Measurements from ENCODE around the gene TSEN15.

TSEN15 gene

GRCh38 chr1:184065559-184065958, 14.0 kb downstream of the TSEN15 start:
- no peak for DNase-seq
- H3K36me3 ChIP-seq (ENCODE audit: control insufficient read depth, insufficient read depth, low read length): peaks cover 3% of the 10 kb centered on the region
- no peaks in the 10 kb centered on the region for H3K9me3 ChIP-seq (ENCODE audit: control insufficient read depth, low read length)
- no peaks in the 10 kb centered on the region for H3K27me3 ChIP-seq (replicated peaks; ENCODE audit: control insufficient read depth, insufficient read depth, low read length, poor library complexity, severe bottlenecking)
- H3K27ac ChIP-seq (ENCODE audit: insufficient read depth, low read length, poor library complexity, severe bottlenecking): no peak overlapping the region
- H3K4me1 ChIP-seq (ENCODE audit: control insufficient read depth, insufficient read depth, low read length, poor library complexity, severe bottlenecking): no peaks in the 10 kb centered on the region
- H3K4me3 ChIP-seq (ENCODE audit: insufficient read depth, low read depth, low read length, poor library complexity, severe bottlenecking): no peak overlapping the region

DNA sequence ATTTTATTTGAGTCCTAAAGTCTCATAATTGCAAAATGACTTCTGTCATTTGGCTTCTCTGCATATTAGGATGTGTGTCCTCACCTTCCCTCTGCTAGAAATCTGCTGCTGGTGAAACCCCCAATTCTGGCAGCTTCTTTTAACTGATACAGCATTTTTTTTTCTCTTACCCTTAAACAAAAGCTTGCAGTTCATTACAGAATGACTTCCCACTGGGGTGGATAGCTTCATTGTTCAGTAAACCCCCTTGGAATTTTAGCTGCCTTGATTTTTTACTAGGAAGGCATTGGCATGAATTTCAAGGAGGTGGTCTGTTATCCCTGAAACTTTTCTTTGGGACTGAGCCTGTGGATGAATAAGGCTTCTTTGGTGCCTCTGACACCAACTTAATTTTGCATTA, 16.8 kb downstream of the TSEN15 start:
- Histone ChIP-seq H3K4me3 (ENCODE audit: insufficient read depth, low read depth, low read length, poor library complexity, severe bottlenecking) (no peak overlapping the region), H3K27me3 (replicated peaks; ENCODE audit: control insufficient read depth, insufficient read depth, low read length, poor library complexity, severe bottlenecking) (no peaks in the 10 kb centered on the region), H3K4me1 (ENCODE audit: control insufficient read depth, insufficient read depth, low read length, poor library complexity, severe bottlenecking) (no peaks in the 10 kb centered on the region), H3K36me3 (ENCODE audit: control insufficient read depth, insufficient read depth, low read length) (peaks cover 10% of the 10 kb centered on the region), H3K27ac (ENCODE audit: insufficient read depth, low read length, poor library complexity, severe bottlenecking) (no peak overlapping the region), H3K9me3 (ENCODE audit: control insufficient read depth, low read length) (no peaks in the 10 kb centered on the region)
- no peak for DNase-seq

- H3K36me3 ChIP-seq (ENCODE audit: control insufficient read depth, insufficient read depth, low read length): peaks cover 10% of the 10 kb centered on the region
- DNase-seq: no peak
- no peaks in the 10 kb centered on the region for H3K4me1 ChIP-seq (ENCODE audit: control insufficient read depth, insufficient read depth, low read length, poor library complexity, severe bottlenecking)
- no peaks in the 10 kb centered on the region for H3K27me3 ChIP-seq (replicated peaks; ENCODE audit: control insufficient read depth, insufficient read depth, low read length, poor library complexity, severe bottlenecking)
- no peaks in the 10 kb centered on the region for H3K9me3 ChIP-seq (ENCODE audit: control insufficient read depth, low read length)
- no peak overlapping the region for H3K27ac ChIP-seq (ENCODE audit: insufficient read depth, low read length, poor library complexity, severe bottlenecking)
- H3K4me3 ChIP-seq (ENCODE audit: insufficient read depth, low read depth, low read length, poor library complexity, severe bottlenecking): no peak overlapping the region
Measured at GRCh38 chr1:184069675-184070074, 18.1 kb downstream of the TSEN15 start.

- DNase-seq: no peak
- no peak overlapping the region for H3K4me3 ChIP-seq (ENCODE audit: insufficient read depth, low read depth, low read length, poor library complexity, severe bottlenecking)
Measured at GRCh38 chr1:184072376-184072775, 20.8 kb downstream of the TSEN15 start.

GRCh38 chr1:184074383-184074782, 22.9 kb downstream of the TSEN15 start:
- Histone ChIP-seq H3K4me3 (ENCODE audit: insufficient read depth, low read depth, low read length, poor library complexity, severe bottlenecking) (no peak overlapping the region), H3K36me3 (ENCODE audit: control insufficient read depth, insufficient read depth, low read length) (peaks cover 7% of the 10 kb centered on the region), H3K27ac (ENCODE audit: insufficient read depth, low read length, poor library complexity, severe bottlenecking) (no peak overlapping the region), H3K27me3 (replicated peaks; ENCODE audit: control insufficient read depth, insufficient read depth, low read length, poor library complexity, severe bottlenecking) (no peaks in the 10 kb centered on the region), H3K4me1 (ENCODE audit: control insufficient read depth, insufficient read depth, low read length, poor library complexity, severe bottlenecking) (no peaks in the 10 kb centered on the region), H3K9me3 (ENCODE audit: control insufficient read depth, low read length) (no peaks in the 10 kb centered on the region)
- DNase-seq: no peak

More at GRCh38 chr1:184072376-184072775, 20.8 kb downstream of the TSEN15 start:
- no peaks in the 10 kb centered on the region for H3K9me3 ChIP-seq (ENCODE audit: control insufficient read depth, low read length)
- no peaks in the 10 kb centered on the region for H3K4me1 ChIP-seq (ENCODE audit: control insufficient read depth, insufficient read depth, low read length, poor library complexity, severe bottlenecking)
- no peak overlapping the region for H3K27ac ChIP-seq (ENCODE audit: insufficient read depth, low read length, poor library complexity, severe bottlenecking)
- H3K36me3 ChIP-seq (ENCODE audit: control insufficient read depth, insufficient read depth, low read length): peaks cover 10% of the 10 kb centered on the region
- no peaks in the 10 kb centered on the region for H3K27me3 ChIP-seq (replicated peaks; ENCODE audit: control insufficient read depth, insufficient read depth, low read length, poor library complexity, severe bottlenecking)

GRCh38 chr1:184075055-184076029, 23.8 kb downstream of the TSEN15 start:
- H3K9me3 ChIP-seq (ENCODE audit: control insufficient read depth, low read length): no peaks in the 10 kb centered on the region
- no peaks in the 10 kb centered on the region for H3K4me1 ChIP-seq (ENCODE audit: control insufficient read depth, insufficient read depth, low read length, poor library complexity, severe bottlenecking)
- H3K27me3 ChIP-seq (replicated peaks; ENCODE audit: control insufficient read depth, insufficient read depth, low read length, poor library complexity, severe bottlenecking): no peaks in the 10 kb centered on the region
- H3K27ac ChIP-seq (ENCODE audit: insufficient read depth, low read length, poor library complexity, severe bottlenecking): no peak overlapping the region
- peaks cover 7% of the 10 kb centered on the region for H3K36me3 ChIP-seq (ENCODE audit: control insufficient read depth, insufficient read depth, low read length)
- no peak overlapping the region for H3K4me3 ChIP-seq (ENCODE audit: insufficient read depth, low read depth, low read length, poor library complexity, severe bottlenecking)
- DNase-seq: no peak

- Histone ChIP-seq H3K4me3 (ENCODE audit: insufficient read depth, low read depth, low read length, poor library complexity, severe bottlenecking) (no peak overlapping the region), H3K36me3 (ENCODE audit: control insufficient read depth, insufficient read depth, low read length) (no peaks in the 10 kb centered on the region), H3K27ac (ENCODE audit: insufficient read depth, low read length, poor library complexity, severe bottlenecking) (no peak overlapping the region), H3K9me3 (ENCODE audit: control insufficient read depth, low read length) (no peaks in the 10 kb centered on the region), H3K27me3 (replicated peaks; ENCODE audit: control insufficient read depth, insufficient read depth, low read length, poor library complexity, severe bottlenecking) (no peaks in the 10 kb centered on the region), H3K4me1 (ENCODE audit: control insufficient read depth, insufficient read depth, low read length, poor library complexity, severe bottlenecking) (no peaks in the 10 kb centered on the region)
- DNase-seq: no peak
Measured at GRCh38 chr1:184078564-184079249, 27.2 kb downstream of the TSEN15 start.

DNA sequence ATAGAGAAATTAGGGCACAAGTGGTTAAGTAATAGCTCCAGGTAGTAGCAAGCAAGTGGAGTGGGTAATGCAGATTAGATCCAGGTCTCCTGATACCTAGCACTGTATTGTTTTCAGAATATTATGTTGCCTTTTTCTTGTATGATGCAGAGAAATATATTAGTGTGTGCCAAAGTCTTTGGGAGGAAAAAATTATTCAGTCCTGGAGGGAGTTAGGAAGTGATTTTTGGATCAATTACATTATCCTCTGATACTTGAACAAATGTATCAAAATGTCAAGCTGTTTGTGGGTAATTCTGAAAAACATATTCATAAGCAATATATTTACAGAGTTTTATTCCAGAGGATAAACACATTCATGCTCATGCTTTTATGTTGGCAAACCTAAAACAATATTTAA, 28.8 kb downstream of the TSEN15 start:
- no peak for DNase-seq
- Histone ChIP-seq H3K4me3 (ENCODE audit: insufficient read depth, low read depth, low read length, poor library complexity, severe bottlenecking) (no peak overlapping the region), H3K9me3 (ENCODE audit: control insufficient read depth, low read length) (no peaks in the 10 kb centered on the region), H3K36me3 (ENCODE audit: control insufficient read depth, insufficient read depth, low read length) (no peaks in the 10 kb centered on the region), H3K27ac (ENCODE audit: insufficient read depth, low read length, poor library complexity, severe bottlenecking) (no peak overlapping the region), H3K27me3 (replicated peaks; ENCODE audit: control insufficient read depth, insufficient read depth, low read length, poor library complexity, severe bottlenecking) (no peaks in the 10 kb centered on the region), H3K4me1 (ENCODE audit: control insufficient read depth, insufficient read depth, low read length, poor library complexity, severe bottlenecking) (no peaks in the 10 kb centered on the region)

DNA sequence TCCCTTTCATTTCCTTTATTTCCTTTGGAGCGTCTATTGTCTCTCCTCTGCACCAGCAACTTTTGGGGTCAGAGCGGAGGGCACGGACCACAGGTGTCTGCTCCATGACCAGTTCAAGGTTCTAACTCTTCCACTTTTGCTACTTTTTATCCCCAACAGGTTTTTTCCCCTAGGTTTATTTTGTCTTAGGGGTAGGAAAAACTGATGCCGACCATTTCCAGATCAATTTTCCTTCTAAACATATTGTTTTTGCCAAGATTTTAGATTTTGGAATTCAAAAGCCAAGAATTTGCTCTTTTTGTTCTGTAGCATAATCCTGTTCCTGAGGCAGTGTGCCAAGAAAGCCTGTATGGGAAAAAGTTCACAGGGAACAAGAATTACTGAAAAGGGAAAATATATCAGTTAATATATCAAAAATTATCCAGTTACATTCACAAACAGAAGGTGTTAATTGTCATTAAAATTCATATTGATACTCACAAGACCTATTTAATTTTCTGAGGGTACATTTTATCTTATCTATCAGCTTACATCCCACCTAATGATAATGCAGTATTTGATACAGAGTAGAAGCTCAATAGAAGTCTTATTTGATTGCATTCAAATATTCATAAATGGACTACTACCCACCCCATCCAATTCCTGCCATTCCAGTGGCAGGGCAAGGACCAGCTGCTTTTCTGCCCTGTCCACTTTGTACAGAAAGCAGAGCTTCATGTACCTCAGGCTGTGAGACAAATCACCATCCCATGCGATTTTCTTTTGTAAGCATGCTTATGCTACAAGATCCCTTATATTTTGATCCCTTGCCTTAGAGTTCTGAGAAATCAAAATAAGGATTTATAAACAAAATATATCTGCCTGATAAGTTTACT, 31.2 kb downstream of the TSEN15 start:
- no peak overlapping the region for H3K27ac ChIP-seq (ENCODE audit: insufficient read depth, low read length, poor library complexity, severe bottlenecking)
- H3K36me3 ChIP-seq (ENCODE audit: control insufficient read depth, insufficient read depth, low read length): no peaks in the 10 kb centered on the region
- H3K27me3 ChIP-seq (replicated peaks; ENCODE audit: control insufficient read depth, insufficient read depth, low read length, poor library complexity, severe bottlenecking): no peaks in the 10 kb centered on the region
- DNase-seq: no peak
- no peaks in the 10 kb centered on the region for H3K4me1 ChIP-seq (ENCODE audit: control insufficient read depth, insufficient read depth, low read length, poor library complexity, severe bottlenecking)
- no peak overlapping the region for H3K4me3 ChIP-seq (ENCODE audit: insufficient read depth, low read depth, low read length, poor library complexity, severe bottlenecking)
- no peaks in the 10 kb centered on the region for H3K9me3 ChIP-seq (ENCODE audit: control insufficient read depth, low read length)
